CD8-positive, alpha-beta memory T cell (primary cell): ENCODE results near the gene LRRC46. TPM values are rescaled to one million over a fixed set of nuclear protein-coding genes. Genes with fewer than 3 reads are reported as not detected.

Source experiments
- CTCF ChIA-PET: fragments of 350-600 bp; sonication (Branson Sonifier 250); formaldehyde crosslinking; loops from one replicate; lab custom pipeline; 2021; ENCODE audit warnings: antibody characterized with exemption; lab: Charles Lee
- POLR2A ChIA-PET: fragments of 350-600 bp; sonication (Branson Sonifier 250); formaldehyde crosslinking; loops from one replicate; lab custom pipeline; 2021; ENCODE audit warnings: antibody characterized with exemption; lab: Charles Lee
- DNase-seq, 5 donors: peaks; one replicate each; pipeline versions ENCODE4 v3.0.0 to v3.0.0-alpha.2; 2020 to 2022; ENCODE audit warnings: mixed read lengths in 1 of 5
- H3K27ac ChIP-seq: one replicate; pipeline ENCODE4 v1.7.0; 2013; ENCODE audit warnings: low read depth, mild to moderate bottlenecking, low read length, moderate library complexity
- H3K27me3 ChIP-seq: 2 replicates; pipeline ENCODE4 v1.7.0; 2013; ENCODE audit warnings: low read length, mild to moderate bottlenecking; ENCODE audit not compliant: insufficient read depth, poor library complexity, severe bottlenecking
- H3K36me3 ChIP-seq: 2 replicates; pipeline ENCODE4 v1.7.0; 2013; ENCODE audit warnings: mild to moderate bottlenecking, low read length, moderate library complexity; ENCODE audit not compliant: insufficient read depth
- H3K4me1 ChIP-seq: 2 replicates; pipeline ENCODE4 v1.7.0; 2013; ENCODE audit warnings: mild to moderate bottlenecking, low read length, moderate library complexity; ENCODE audit not compliant: insufficient read depth
- H3K4me3 ChIP-seq: 2 replicates; pipeline ENCODE4 v1.7.0; 2013; ENCODE audit warnings: mild to moderate bottlenecking, low read length
- H3K9me3 ChIP-seq: 2 replicates; pipeline ENCODE4 v1.7.0; 2013; ENCODE audit warnings: mild to moderate bottlenecking, low read length
- H3K27ac Mint-ChIP-seq, 8 donors: one replicate each; pipeline ENCODE4 v1.8.0; 2020 to 2021; ENCODE audit warnings: mixed read lengths in 8 of 8, mild to moderate bottlenecking in 6 of 8, inconsistent platforms in 3 of 8, moderate library complexity in 3 of 8
- H3K27me3 Mint-ChIP-seq, 2 donors: one replicate each; pipeline ENCODE4 v1.8.0; 2020 to 2021; ENCODE audit warnings: mixed read lengths in 2 of 2, mild to moderate bottlenecking in 1 of 2, moderate library complexity in 1 of 2
- H3K36me3 Mint-ChIP-seq, 3 donors: one replicate each; pipeline ENCODE4 v1.8.0; 2020 to 2021; ENCODE audit warnings: mixed read lengths in 3 of 3, inconsistent platforms in 1 of 3, mild to moderate bottlenecking in 1 of 3
- H3K4me1 Mint-ChIP-seq, 3 donors: one replicate each; pipeline ENCODE4 v1.8.0; 2020 to 2021; ENCODE audit warnings: mixed read lengths in 3 of 3, inconsistent platforms in 1 of 3, mild to moderate bottlenecking in 1 of 3
- H3K4me3 Mint-ChIP-seq, 7 donors: one replicate each; pipeline ENCODE4 v1.8.0; 2020 to 2021; ENCODE audit warnings: mixed read lengths in 7 of 7, mild to moderate bottlenecking in 6 of 7, moderate library complexity in 4 of 7, inconsistent platforms in 2 of 7
- H3K9me3 Mint-ChIP-seq, 5 donors: one replicate each; pipeline ENCODE4 v1.8.0; 2020 to 2022; ENCODE audit warnings: mixed read lengths in 5 of 5, mild to moderate bottlenecking in 3 of 5, moderate library complexity in 2 of 5, inconsistent platforms in 1 of 5
- polyA plus RNA-seq: library from polyadenylated mRNA; unstranded; fragments of 300-500 nt; fragmentation: Illumina TruSeq; gene quantifications from one replicate; pipeline ENCODE4 v1.2.3, GENCODE V29; 2021
- total RNA-seq, 2 experiments: library from RNA; stranded (reverse); gene quantifications; one replicate each; pipeline ENCODE4 v1.2.3, GENCODE V29; 2021

LRRC46 gene
- total and polyA plus RNA-seq, 3 experiments from 2014 or later, result 0.28 to 0.83 (median 0.49) TPM

- peaks cover 19 to 37% of the 10 kb centered on the region in 2 donors for H3K27me3 Mint-ChIP-seq
- ChIA-PET POLR2A (no interaction called here), CTCF (interaction anchor here (1.1 kb wide), 1 partner anchor 92 kb away, joined by 3 read pairs; no protein-coding TSS in a partner anchor)
- Histone ChIP-seq H3K27ac (no peak overlapping the region), H3K4me3 (no peak overlapping the region), H3K27me3 (no peaks in the 10 kb centered on the region), H3K9me3 (no peaks in the 10 kb centered on the region), H3K4me1 (no peaks in the 10 kb centered on the region), H3K36me3 (no peaks in the 10 kb centered on the region)
- peaks cover 0 to 3% (median 1%) of the 10 kb centered on the region in 3 donors for H3K4me1 Mint-ChIP-seq
- no peak for DNase-seq
- H3K9me3 Mint-ChIP-seq, result no peaks in the 10 kb centered on the region
- no peaks in the 10 kb centered on the region for H3K36me3 Mint-ChIP-seq
- no peak overlapping the region for H3K27ac Mint-ChIP-seq
- peak overlapping the region in 1 of 7 donors; percentile 15 for H3K4me3 Mint-ChIP-seq
Measured at GRCh38 chr17:47797797-47798196, 33.7 kb upstream of the LRRC46 start.

DNA sequence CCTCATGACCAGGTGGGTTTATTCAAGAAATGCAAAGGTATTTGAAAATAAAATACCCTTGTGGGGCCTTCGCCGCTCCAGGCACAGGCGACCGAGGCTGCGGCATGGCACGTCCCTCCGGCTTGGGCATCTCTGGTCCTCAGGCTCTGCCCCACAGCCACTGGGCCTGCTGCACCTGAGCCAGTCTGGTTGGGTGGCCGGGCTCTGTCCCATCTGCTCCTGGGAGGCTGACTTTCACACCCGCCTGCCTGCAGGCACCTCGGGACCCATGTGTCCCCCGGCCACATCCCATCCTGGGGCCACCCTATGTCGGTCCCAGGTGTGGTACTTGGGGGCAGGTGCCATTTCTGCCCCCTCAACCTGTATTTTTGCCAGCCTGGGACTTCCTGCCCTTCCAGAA lies 30.8 kb upstream of the LRRC46 start:
- ChIA-PET POLR2A (no interaction called here), CTCF (interaction anchor here (0.8 to 2.2 kb wide), 5 partner anchors 9 to 108 kb away, joined by 3 to 9 read pairs (median 3); no protein-coding TSS in a partner anchor)
- H3K9me3 Mint-ChIP-seq, result no peaks in the 10 kb centered on the region
- Histone ChIP-seq H3K4me1 (no peaks in the 10 kb centered on the region), H3K27ac (no peak overlapping the region), H3K27me3 (no peaks in the 10 kb centered on the region), H3K9me3 (no peaks in the 10 kb centered on the region), H3K36me3 (no peaks in the 10 kb centered on the region), H3K4me3 (no peak overlapping the region)
- H3K4me3 Mint-ChIP-seq, result no peak overlapping the region
- DNase-seq, result no peak
- peaks cover 0 to 3% (median 1%) of the 10 kb centered on the region in 3 donors for H3K4me1 Mint-ChIP-seq
- H3K27me3 Mint-ChIP-seq, result peaks cover 0 to 10% of the 10 kb centered on the region in 2 donors
- no peak overlapping the region for H3K27ac Mint-ChIP-seq
- H3K36me3 Mint-ChIP-seq, result peaks cover 0 to 1% (median 0%) of the 10 kb centered on the region in 3 donors

DNA sequence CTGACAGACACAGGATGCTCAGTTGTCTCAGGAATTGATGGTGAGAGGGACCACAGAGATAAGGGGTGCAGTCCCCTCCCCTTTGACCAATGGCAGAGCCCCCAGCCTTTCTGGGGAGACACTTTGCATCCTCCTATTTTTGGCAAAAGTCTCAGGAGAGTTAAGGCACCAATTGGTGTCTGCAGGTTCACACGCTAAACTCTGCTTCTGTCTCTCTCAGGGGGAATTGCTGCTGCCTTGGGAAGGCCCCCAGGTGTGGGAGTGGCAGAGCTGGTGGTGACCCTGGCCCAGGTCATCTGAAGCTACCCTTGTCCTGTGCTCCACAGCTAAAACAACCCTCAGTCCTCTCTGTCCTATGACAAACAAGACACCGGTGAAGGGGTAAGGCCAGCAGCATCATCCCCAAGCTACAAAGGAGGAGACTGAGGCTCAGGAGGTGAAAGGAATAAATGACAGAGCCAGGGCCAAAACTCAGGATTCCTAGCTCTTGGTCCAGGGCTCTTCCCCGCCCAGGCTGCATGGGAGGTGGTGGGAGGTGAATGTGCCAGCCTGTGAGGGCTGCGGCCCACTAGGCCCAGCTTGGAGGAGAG lies 30.2 kb upstream of the LRRC46 start:
- CTCF ChIA-PET, result interaction anchor here (0.8 to 2.2 kb wide), 7 partner anchors 10 to 167 kb away, joined by 3 to 9 read pairs (median 3); no protein-coding TSS in a partner anchor
- Histone ChIP-seq H3K9me3 (no peaks in the 10 kb centered on the region), H3K27me3 (no peaks in the 10 kb centered on the region), H3K4me1 (no peaks in the 10 kb centered on the region), H3K36me3 (no peaks in the 10 kb centered on the region), H3K4me3 (no peak overlapping the region), H3K27ac (no peak overlapping the region)
- DNase-seq, result no peak
- Mint-ChIP-seq H3K4me1 (peaks cover 0 to 3% (median 1%) of the 10 kb centered on the region in 3 donors), H3K27me3 (peaks cover 0 to 10% of the 10 kb centered on the region in 2 donors), H3K27ac (no peak overlapping the region), H3K4me3 (no peak overlapping the region), H3K36me3 (peaks cover 0 to 5% (median 0%) of the 10 kb centered on the region in 3 donors), H3K9me3 (no peaks in the 10 kb centered on the region)
- POLR2A ChIA-PET, result no interaction called here

GRCh38 chr17:47801906-47802305 lies 29.6 kb upstream of the LRRC46 start:
- H3K27ac ChIP-seq, result no peak overlapping the region
- Mint-ChIP-seq H3K9me3 (no peaks in the 10 kb centered on the region), H3K27ac (peak overlapping the region in 2 of 8 donors; percentile 38 to 84), H3K36me3 (peaks cover 0 to 11% (median under 1%) of the 10 kb centered on the region in 3 donors), H3K4me1 (peaks cover 0 to 3% (median 1%) of the 10 kb centered on the region in 3 donors), H3K4me3 (no peak overlapping the region), H3K27me3 (peaks cover 0 to 10% of the 10 kb centered on the region in 2 donors)
- CTCF ChIA-PET, result interaction anchor here (0.8 to 2.2 kb wide), 10 partner anchors 11 to 167 kb away, joined by 3 to 9 read pairs (median 3); no protein-coding TSS in a partner anchor
- H3K4me3 ChIP-seq, result no peak overlapping the region
- no peaks in the 10 kb centered on the region for H3K27me3 ChIP-seq
- POLR2A ChIA-PET, result no interaction called here
- no peaks in the 10 kb centered on the region for H3K9me3 ChIP-seq
- no peaks in the 10 kb centered on the region for H3K36me3 ChIP-seq
- DNase-seq, result no peak
- H3K4me1 ChIP-seq, result no peaks in the 10 kb centered on the region

DNA sequence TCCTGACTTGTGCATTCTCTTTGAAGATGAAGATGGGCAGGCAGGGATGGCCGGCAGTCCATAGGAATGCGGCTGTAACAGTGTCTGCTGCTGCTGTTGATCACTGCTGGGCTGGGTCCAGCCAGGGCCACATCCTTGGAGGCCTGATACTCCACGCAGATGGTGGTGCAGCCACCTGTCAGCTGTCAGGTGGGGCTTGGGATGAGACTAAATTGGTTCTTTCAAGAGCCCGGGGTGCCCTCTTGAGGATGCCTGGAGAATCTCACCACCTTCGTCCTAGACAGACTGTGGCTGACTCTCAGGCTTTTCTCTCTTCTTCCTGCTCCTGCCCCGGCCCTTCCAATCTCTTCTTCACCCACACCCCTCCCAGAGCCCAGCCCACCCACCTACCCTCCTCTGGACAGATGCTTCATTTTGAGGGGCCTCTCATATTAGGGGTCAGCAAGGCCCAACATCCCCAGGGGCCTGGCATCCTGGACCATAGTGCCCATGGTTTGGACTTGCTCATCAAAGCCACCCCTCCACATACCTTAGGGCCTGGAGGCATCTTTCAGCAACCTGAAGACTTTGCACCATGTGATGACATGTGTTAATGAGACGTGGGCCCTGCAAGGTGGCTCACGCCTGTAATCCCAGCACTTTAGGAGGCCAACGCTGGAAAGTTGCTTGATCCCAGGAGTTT lies 29.0 kb upstream of the LRRC46 start:
- Mint-ChIP-seq H3K9me3 (no peaks in the 10 kb centered on the region), H3K4me3 (no peak overlapping the region), H3K4me1 (peaks cover 0 to 3% (median 1%) of the 10 kb centered on the region in 3 donors), H3K36me3 (peaks cover 0 to 16% (median 5%) of the 10 kb centered on the region in 3 donors), H3K27ac (peak overlapping the region in 1 of 8 donors; percentile 58), H3K27me3 (peaks cover 0 to 7% of the 10 kb centered on the region in 2 donors)
- H3K9me3 ChIP-seq, result no peaks in the 10 kb centered on the region
- H3K27me3 ChIP-seq, result no peaks in the 10 kb centered on the region
- no peaks in the 10 kb centered on the region for H3K4me1 ChIP-seq
- no peak overlapping the region for H3K27ac ChIP-seq
- H3K4me3 ChIP-seq, result no peak overlapping the region
- ChIA-PET CTCF (interaction anchor here (0.8 to 2.2 kb wide), 7 partner anchors 11 to 168 kb away, joined by 3 to 9 read pairs (median 3); no protein-coding TSS in a partner anchor), POLR2A (no interaction called here)
- H3K36me3 ChIP-seq, result no peaks in the 10 kb centered on the region
- peak; percentile 35 to 73 (median 46) for DNase-seq

- Histone ChIP-seq H3K27ac (no peak overlapping the region), H3K4me1 (no peaks in the 10 kb centered on the region), H3K4me3 (no peak overlapping the region), H3K27me3 (no peaks in the 10 kb centered on the region), H3K36me3 (no peaks in the 10 kb centered on the region), H3K9me3 (no peaks in the 10 kb centered on the region)
- H3K9me3 Mint-ChIP-seq, result no peaks in the 10 kb centered on the region
- H3K4me1 Mint-ChIP-seq, result peaks cover 0 to 3% (median 1%) of the 10 kb centered on the region in 3 donors
- no peak overlapping the region for H3K4me3 Mint-ChIP-seq
- peaks cover 0 to under 1% of the 10 kb centered on the region in 2 donors for H3K27me3 Mint-ChIP-seq
- ChIA-PET POLR2A (no interaction called here), CTCF (interaction anchor here (1.2 kb wide), 1 partner anchor 28 kb away, joined by 3 read pairs; no protein-coding TSS in a partner anchor)
- H3K36me3 Mint-ChIP-seq, result peaks cover 0 to 24% (median 6%) of the 10 kb centered on the region in 3 donors
- DNase-seq, result no peak
- no peak overlapping the region for H3K27ac Mint-ChIP-seq
Measured at GRCh38 chr17:47803201-47803600, 28.3 kb upstream of the LRRC46 start.

DNA sequence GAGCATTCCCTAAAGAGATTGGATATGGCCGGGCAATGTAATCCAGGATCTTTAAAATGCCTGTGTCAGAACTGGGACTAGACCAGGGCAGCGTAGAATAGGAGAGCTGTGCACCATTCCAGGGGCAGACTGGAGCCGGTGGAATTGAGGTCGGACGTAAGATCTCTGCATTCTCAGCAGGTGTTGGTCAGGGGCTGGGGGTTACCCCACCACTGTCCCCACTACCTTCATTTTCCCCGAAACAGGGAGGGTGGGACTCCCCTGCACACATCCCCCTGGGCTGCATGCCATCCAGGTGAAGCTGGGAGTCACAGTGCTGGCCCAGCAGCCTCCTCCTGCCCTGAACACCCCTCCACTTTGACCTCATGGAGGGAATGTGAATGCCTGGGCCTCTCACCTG lies 27.7 kb upstream of the LRRC46 start:
- Mint-ChIP-seq H3K27me3 (no peaks in the 10 kb centered on the region), H3K4me3 (no peak overlapping the region), H3K4me1 (peaks cover 0 to 3% (median 1%) of the 10 kb centered on the region in 3 donors), H3K27ac (peak overlapping the region in 1 of 8 donors; percentile 31), H3K36me3 (peaks cover 0 to 29% (median 11%) of the 10 kb centered on the region in 3 donors), H3K9me3 (no peaks in the 10 kb centered on the region)
- POLR2A ChIA-PET, result no interaction called here
- CTCF ChIA-PET, result no interaction called here
- Histone ChIP-seq H3K27ac (no peak overlapping the region), H3K36me3 (no peaks in the 10 kb centered on the region), H3K4me1 (no peaks in the 10 kb centered on the region), H3K4me3 (no peak overlapping the region), H3K27me3 (no peaks in the 10 kb centered on the region), H3K9me3 (no peaks in the 10 kb centered on the region)
- DNase-seq, result no peak

DNA sequence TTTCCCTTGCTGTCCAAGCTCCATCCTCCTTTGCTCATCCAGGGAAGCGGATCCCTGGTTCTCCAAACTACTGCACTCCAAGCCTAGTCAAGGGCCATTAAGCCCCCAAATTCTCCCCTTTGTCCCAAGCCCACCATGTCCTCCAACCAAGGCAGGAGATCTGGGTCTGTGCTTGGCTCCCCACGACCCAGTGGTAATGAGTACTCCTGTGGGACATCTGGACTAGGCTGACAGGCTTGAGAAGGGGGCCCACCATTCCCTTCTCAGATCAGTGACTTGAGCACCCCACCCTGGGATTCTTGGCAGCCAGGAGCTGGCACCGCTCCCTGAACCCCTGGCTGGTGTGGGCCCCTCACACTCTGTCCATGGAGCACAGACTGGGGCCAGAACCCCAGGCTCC lies 27.0 kb upstream of the LRRC46 start:
- H3K27me3 Mint-ChIP-seq, result no peaks in the 10 kb centered on the region
- Histone ChIP-seq H3K9me3 (no peaks in the 10 kb centered on the region), H3K27me3 (no peaks in the 10 kb centered on the region), H3K4me3 (no peak overlapping the region), H3K36me3 (peaks cover 5% of the 10 kb centered on the region), H3K27ac (no peak overlapping the region), H3K4me1 (no peaks in the 10 kb centered on the region)
- ChIA-PET POLR2A (interaction anchor here (0.7 kb wide), 1 partner anchor 111 kb away, joined by 4 read pairs; no protein-coding TSS in a partner anchor), CTCF (no interaction called here)
- no peak overlapping the region for H3K27ac Mint-ChIP-seq
- H3K9me3 Mint-ChIP-seq, result no peaks in the 10 kb centered on the region
- H3K36me3 Mint-ChIP-seq, result peaks cover 0 to 36% (median 11%) of the 10 kb centered on the region in 3 donors
- H3K4me1 Mint-ChIP-seq, result peaks cover 0 to 3% (median 1%) of the 10 kb centered on the region in 3 donors
- no peak for DNase-seq
- no peak overlapping the region for H3K4me3 Mint-ChIP-seq
